GM18520 (cell line): ENCODE measurements around the gene KATNB1.
A peak's percentile ranks its signal among the peaks of the same experiment; 100 is the strongest.
"Not testable (repeated sequence)": the region's sequence is repeated elsewhere in the genome, so short reads cannot be mapped to it uniquely, and the experiment has no call there.

Source experiments
- ATAC-seq: cut with Tn5 transposase; IDR thresholded peaks from one replicate; pipeline ENCODE4 v1.9.1; 2021; ENCODE audit not compliant: unreplicated experiment

The KATNB1 gene

DNA sequence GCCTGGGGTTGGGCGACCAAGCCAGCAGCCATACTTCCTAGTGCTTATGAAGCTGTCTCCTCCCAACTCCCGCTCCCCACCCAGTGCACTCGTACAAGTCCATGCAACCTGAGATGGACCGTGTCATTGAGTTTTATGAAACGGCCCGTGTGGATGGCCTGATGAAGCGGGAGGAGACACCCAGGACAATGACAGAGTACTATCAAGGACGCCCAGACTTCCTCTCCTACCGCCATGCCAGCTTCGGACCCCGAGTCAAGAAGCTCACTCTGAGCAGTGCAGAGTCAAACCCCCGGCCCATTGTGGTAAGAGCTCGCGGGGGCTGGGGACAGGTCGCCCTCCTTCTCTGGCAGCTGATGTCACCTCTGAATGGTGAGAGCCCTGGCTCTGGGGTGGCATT is 11.0 kb upstream of the KATNB1 start:
- ATAC-seq = no peak

DNA sequence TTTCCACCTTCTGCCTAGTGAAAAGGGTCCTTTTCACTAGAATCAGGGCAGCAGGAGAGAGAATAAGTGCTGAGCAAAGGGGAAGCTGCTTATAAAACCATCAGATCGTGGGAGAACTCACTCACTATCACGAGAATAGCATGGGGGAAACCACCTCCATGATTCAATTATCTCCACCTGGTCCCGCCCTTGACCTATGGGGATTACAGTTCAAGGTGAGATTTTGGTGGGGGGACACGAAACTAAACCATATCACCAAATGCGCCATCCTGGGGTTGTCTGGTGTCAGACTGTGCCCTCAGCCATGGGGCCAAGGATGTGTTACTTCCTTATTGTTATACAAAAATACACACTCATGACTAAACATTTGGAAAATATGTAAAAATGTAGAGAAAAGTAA is 10.4 kb upstream of the KATNB1 start:
- ATAC-seq = no peak

DNA sequence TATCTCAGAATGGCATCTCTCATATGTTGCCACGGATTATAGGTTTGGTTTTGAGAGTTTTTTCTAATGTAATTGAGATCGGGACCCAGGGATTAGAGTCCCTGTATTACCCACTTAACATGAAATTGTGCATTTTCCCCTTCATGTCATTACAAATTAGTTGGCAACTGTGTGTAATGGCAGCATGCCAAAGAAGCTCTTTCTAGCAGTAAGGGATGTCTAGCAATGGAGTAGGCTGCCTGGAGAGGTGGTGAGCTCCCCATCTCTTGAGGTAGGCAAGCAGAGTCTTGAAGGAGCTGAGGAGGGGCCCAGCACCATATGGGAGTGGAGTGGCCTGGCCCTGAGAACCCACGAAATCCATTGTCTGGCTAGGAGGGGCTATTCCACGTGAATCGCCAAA is 10.0 kb upstream of the KATNB1 start:
- no peak for ATAC-seq

DNA sequence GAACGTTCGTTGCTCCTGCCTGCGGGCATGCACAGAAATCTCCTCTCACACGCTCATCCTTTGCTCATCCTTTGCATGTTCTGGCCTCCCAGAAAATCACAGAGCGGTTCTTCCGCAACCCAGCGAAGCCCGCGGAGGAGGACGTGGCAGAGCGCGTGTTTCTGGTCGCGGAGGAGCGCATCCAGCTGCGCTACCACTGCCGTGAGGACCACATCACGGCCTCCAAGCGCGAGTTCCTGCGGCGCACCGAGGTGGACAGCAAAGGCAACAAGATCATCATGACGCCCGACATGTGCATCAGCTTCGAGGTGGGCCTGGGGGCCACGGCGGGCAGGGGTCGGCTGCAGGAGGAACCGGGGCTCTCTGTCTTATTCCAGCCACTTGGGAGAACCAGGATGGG is 9.6 kb upstream of the KATNB1 start:
- ATAC-seq = no peak

DNA sequence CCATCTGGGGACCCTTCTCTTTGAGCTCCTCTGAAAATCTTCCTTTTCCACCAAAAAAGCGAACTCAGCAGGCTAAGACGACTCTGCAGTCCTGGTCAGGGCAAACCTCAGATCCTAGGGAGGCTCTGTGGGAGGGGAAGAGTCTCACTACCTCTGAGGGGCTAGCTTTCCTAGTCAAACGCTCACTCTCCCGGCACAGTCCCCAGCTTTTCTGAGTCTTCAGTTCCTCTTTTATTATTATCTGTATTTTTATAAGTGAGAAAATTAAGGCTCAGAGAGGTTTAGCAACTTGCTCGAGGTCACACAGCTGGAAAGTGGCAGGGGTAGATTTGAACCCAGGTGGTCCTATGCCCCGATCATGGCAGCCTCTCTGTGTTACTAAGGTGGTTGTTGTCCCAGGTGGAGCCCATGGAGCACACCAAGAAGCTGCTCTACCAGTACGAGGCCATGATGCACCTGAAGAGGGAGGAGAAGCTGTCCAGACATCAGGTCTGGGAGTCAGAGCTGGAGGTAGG is 9.1 kb upstream of the KATNB1 start:
- no peak for ATAC-seq

DNA sequence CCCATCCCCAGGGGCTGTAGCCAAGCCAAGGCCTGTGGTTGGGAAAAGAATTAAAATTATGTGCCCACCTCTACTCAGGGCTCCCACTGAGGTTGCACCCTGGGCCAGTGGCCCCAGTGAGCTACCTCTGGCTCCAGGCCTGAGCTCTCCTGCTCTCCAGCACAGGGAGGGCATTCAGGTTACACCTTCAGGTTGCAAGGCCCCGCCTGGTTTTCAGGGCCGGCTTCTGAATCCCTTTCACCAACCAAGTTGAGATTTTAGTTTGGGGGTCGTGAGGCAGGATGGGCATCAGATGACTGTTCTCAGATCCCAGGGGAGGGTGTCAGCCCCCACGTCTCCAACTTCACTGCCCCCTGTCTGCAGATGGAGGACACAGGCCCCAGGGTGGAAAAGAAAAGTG is 8.0 kb upstream of the KATNB1 start:
- no peak for ATAC-seq

DNA sequence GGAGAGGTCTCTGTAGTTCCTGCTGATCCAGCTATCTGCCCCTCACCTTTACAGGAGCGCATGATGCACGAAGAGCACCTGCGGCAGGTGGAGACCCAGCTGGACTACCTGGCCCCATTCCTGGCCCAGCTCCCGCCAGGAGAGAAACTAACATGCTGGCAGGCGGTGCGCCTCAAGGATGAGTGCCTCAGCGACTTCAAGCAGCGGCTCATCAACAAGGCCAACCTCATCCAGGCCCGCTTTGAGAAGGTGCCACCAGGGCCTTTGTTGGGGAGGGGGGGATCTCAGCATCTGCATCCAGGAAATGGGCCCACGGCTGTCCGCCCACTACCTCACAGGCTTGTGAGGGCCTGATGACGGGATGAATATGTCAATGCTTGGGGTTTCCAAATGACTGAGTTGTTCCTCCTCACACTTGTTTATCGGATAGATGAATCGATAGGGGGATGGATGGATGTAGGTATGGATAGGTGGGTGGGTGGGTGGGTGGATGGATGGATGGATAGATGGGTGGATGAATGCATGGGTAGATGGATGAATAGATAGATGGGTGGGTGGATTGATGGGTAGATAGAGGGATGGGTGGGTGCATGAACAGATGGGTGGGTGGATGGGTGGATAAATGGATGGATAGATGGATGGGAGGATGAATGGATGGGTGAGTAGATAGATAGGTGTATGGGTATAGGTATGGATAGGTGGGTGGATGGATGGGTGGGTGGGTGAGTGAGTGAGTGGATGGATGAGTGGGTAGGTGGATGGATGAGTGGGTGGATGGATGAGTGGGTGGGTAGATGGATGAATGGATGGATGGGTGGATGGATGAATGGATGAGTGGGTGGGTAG is 7.0 kb upstream of the KATNB1 start:
- ATAC-seq = no peak

DNA sequence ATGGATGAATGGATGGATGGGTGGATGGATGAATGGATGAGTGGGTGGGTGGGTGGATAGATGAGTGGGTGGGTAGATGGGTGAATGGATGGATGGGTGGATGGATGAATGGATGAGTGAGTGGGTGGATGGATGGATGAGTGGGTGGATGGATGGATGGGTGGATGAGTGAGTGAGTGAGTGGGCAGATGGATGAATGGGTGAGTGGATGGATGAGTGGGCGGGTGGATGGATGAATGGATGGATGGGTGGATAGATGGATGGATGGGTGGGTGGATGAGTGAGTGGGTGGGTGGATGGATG is 6.4 kb upstream of the KATNB1 start:
- no peak for ATAC-seq

DNA sequence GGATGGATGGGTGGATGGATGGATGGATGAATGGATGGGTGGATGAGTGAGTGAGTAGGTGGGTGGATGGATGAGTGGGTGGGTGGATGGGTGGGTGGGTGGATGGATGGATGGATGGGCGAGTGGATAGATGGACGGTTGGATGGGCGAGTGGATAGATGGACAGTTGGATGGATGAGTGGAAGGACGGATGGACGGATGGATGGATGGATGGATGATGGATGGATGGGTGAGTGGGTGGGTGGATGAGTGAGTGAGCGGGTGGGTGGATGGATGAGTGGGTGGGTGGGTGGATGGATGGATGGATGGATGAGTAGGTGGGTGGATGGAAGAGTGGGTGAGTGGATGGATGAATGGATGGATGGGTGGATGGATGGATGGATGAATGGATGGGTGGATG is 5.7 kb upstream of the KATNB1 start:
- ATAC-seq = not testable (repeated sequence)

DNA sequence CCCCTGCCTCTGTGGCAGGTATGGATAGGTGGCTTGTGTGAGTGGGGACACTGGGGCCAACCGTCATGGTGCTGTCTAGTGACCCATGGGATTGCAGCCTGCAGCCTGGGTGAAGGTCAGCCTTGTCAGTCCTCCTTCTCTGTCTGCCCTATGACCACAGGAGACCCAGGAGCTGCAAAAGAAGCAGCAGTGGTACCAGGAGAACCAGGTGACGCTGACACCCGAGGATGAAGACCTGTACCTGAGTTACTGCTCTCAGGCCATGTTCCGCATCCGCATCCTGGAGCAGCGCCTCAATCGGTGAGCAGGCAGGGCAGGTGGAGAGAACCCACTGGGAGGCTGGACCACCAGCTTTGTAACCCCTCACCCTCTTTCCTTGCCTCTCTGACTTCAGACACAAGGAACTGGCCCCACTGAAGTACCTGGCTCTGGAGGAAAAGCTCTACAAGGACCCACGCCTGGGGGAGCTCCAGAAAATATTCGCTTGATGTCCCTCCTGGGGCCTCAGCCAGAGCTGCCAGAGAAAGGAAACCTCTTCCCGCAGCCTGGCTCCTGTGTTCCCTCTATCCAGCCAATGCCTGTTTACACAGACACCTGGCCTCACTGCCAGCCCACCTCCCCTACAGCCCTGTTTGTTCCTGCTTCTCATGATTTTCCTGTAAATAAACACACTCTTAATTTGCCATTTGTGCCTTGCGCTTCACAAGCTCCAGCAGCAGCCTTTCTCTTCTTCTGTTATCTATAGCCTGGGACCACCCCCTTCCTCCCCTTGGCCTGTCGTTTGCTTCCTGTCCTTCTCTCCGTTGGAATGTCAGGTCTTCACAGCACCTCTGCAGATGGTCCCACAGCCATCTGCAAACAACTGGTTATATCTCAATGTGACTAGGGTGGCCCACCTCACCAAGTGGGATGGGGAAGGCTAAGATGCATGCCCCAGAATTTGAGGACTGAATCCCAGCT is 4.5 kb upstream of the KATNB1 start:
- no peak for ATAC-seq

DNA sequence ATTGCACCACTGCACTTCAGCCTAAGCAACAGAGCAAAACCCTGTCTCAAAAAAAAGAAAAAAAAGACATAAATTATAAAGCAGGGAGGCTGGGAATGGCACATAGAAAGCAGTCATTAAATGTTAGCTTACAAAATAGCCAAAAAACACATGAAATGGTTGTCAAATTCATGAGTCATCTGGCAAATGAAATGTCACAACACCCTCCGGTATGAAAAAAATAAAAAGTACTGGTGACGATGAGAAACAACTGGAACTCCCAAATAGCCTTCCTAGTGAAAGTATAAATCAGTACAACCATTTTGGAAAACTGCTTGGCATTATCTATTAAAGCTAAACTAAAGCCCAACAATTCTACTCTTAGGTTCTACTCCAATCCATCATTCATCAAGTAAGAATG is 3.5 kb upstream of the KATNB1 start:
- no peak for ATAC-seq

DNA sequence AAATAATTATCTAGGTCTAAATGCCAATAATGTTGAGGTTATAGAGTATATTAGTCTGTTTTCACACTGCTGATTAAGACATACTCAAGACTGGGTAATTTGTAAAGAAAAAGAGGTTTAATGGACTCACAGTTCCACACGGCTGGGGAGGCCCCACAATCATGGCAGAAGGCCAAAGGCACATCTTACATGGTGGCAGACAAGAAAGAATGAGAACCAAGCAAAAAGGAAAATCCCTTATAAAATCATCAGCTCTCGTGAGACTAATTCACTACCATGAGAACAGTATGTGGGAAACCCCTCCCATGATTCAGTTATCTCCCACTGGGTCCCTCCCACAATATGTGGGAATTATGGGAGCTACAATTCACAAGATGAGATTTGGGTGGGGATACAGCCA is 2.9 kb upstream of the KATNB1 start:
- no peak for ATAC-seq

DNA sequence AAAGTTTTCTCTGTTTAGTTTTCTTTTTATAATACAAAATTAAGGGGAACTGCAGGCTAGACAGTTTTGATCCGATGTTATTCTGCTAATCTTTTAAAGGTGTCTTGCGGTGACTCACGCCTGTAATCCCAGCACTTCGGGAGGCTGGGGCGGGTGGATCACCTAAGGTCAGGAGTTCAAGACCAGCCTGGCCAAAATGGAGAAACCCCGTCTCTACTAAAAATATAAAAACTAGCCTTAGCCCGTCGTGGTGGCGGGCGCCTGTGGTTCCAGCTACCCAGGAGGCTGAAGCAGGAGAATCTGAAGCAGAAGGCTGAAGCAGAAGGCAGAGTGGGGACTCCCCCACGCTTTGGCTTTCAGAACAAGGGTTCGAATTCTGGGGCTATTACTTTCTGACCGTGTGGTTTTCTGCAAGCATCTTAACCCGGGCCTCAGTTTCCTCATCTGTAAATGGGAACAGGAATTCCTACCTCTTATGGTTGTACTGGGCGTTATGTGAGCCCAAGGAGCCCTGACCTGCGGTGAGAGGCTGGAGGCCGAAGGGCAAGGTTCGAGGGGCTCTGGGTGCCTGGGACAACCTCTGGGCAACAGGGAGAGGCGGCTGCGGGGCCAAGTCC is 1.2 kb upstream of the KATNB1 start:
- no peak for ATAC-seq

DNA sequence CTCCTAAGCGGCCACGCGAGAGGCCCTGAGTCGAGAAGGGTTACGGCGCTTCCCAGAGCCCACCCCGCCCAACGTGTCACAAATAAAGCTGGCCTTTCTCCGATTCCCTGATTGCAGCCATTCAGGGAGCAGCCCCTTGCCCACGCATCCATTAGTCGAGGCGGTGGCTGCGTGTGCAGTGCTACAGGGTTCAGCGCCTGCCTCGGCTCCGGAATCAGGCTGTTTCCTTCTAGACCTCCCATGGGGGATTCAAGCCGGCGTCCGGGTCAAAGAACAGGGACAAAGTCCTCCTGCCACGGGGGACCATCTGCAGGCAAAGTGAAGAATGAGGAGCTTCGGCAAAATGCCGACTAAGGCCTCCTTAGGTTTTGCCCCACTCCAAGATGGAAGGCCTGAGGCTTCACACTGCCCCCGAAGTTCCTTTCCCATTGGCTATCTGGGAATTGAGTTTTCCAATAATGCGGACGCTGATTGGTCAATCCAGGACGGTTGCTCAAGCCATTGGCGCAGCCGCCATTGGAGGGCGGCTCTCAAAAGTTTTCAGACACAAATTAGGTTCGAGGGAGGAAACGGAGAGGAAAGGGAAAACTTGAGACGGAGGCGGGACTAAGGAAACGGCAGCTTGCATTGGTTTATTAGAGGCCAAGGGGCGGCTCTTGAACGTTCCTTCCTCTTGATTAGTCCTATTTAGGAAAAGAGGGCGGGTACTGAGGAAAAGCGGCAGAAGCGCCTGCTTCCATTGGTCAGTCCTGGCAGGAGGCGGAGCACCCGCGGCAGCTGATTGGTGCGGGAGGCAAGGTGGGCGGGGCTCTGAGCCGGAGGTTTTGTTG is 430 bp upstream of the KATNB1 start:
- peak; percentile 88 for ATAC-seq

DNA sequence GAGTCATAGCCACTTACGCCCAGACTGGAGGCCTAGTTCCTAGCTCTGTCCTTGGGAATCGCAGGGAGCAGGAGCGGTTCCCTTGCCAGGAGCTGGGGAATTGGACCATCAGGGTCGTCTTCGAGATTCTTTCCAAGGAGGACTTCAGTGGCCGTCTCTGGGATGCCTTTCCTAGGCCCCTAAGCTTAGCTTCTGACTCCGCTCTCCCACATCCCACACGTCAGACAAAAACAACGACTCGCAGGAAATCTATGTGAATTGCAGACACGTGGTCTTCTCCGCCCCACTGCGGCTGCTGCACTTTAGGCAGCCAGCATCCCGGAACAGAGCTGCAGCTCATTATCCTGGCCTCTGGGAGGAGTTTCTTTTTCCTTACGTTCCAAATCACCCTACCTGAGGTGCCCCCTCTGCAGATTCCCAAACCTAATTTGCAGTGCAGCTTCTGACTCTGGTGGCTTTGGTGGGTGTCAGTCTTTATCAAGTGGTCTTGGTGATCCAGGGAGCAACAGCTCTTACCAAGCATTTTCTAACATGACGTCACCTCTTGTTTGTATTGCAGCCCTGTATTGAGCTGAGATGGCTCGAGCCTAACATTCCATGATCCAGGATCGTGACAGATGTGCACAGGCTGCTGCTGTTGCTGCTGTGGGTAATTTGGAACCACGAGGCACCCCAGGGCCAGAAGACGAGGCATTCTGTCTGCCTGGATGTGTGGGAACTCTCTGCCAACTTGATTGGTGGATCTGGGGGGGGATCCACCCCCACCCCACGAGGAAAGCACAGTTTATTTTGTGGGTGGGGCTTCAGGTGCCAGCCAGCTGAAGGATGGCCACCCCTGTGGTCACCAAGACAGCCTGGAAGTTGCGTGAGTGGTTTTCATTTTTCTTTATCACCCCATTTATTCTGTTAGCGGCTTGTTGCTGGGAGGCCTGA is 1.1 kb downstream of the KATNB1 start:
- ATAC-seq = no peak

DNA sequence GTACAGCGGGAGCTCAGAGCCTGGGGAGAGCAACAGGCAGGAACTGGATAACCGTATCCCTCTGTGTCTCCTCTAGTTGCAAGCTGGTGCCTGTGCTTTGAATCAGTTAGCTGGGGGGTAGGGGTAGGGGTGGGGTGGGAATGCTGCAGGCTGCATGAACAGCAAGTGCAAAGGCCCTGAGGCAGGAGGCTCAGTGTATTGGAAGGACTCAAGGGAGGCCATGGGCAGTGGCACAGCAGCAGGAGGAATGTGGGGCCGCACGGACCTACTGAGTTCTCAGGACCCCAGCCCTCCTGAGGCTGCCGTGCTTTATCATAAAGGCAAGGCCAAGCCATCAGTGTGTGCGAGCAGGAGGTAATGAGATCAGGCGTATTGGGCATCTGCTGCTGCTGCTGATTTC is 3.3 kb downstream of the KATNB1 start:
- no peak for ATAC-seq

DNA sequence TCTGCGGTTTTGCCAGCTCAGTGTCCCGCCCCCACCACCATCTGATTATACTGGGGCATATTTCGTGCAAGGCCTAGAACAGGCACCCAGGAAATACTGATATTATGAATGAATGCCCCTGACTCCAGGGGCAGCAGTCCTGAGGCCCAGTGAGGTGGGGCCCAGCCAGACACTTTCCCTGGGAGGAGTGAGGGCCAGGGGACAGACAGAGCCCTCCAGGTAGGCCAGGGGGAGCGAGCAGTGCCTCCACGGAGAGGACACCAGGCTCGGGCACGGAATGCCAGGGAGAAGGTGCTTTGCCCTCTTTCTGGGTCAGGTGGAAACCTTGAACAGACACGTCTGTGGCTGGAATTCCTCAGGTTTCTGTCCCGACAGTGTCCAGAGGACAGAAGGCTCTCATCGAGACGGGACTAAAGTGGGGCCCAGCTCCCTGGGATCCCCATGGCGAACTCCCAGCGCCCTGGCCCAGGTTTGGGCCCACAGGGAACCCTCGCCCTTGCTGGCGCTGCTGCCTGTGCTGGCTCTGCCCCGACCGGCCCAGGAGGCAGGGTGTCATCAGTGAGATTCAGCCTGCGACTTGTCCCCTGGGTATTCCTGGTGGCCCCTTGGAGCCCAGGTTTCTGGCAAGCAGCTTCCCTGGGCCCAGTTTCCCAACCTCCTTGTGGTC is 4.3 kb downstream of the KATNB1 start:
- no peak for ATAC-seq

DNA sequence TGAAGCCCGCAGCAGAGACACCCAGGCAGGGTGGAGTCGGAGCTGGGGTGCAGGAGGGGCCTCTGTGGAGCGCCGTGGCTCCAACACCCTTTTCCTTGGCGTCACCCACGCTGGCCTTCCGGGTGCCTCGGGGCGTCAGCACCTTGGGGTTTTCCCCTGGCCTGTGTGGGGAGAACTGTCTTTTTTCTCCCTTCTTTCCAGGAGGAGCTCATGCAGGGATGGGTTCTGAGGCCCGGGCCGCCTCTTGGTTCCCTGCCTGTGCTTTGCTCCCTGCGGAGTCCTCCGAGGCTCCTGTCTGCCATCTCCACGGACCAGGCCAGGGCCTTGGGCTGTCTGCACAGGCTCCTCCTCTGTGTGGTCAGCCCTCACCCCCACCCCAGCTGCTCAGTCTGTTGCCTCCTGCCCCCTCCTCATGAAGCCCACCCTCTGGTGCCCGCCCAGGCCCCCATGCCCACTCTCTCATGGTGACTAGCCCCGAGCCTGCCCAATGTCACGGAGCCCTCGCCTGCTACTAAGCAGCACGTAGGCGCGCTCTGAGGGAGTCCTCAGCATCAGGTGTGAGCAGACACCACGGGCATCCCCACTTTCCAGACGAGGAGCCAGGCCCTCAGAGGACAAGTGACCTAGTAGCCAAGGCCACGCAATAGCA is 5.0 kb downstream of the KATNB1 start:
- no peak for ATAC-seq
